Endothelial cell of umbilical vein (primary cell): ENCODE results near the gene CYP2D6. TPM values are rescaled to one million over a fixed set of nuclear protein-coding genes. Genes with fewer than 3 reads are reported as not detected.

ENCODE experiments used
- BruUV-seq: library from RNA; stranded (reverse); fragments of 400-500 nt; replicated peaks from 2 replicates; lab custom pipeline; 2021; lab: Mats Ljungman, UMichigan
- CTCF ChIA-PET: fragments of 300-600, 350-600 bp; sonication (Branson Sonifier 250); formaldehyde crosslinking; loops from one replicate; lab custom pipeline; 2021; ENCODE audit warnings: antibody characterized with exemption, inconsistent platforms; lab: Charles Lee
- POLR2A ChIA-PET: fragments of 300-600, 350-600 bp; sonication (Branson Sonifier 250); formaldehyde crosslinking; loops from one replicate; lab custom pipeline; 2021; ENCODE audit warnings: antibody characterized with exemption, inconsistent platforms; lab: Charles Lee
- DNase-seq: peaks from one replicate; pipeline ENCODE4 v3.0.0-alpha.2; 2011; ENCODE audit warnings: low read depth, low spot score
- FAIRE-seq: peaks from 2 replicates; lab custom pipeline; 2011; peaks lifted over from hg19 to GRCh38; lab: Jason Lieb, UNC
- H2AFZ ChIP-seq: 2 replicates; pipeline ENCODE4 v1.6.0; 2012; ENCODE audit warnings: low read depth, low read length, control low read depth, inconsistent platforms
- H3K27ac ChIP-seq: 2 replicates; pipeline ENCODE4 v1.5.1; 2011; ENCODE audit warnings: low read depth, mild to moderate bottlenecking, control low read depth, low read length, moderate library complexity; ENCODE audit not compliant: insufficient read depth
- H3K27me3 ChIP-seq, 2 experiments: 2 replicates each; pipeline versions ENCODE4 v1.6.0 to v1.6.1; 2011; ENCODE audit warnings: low read length in 2 of 2, mixed read lengths in 1 of 2; ENCODE audit not compliant: control insufficient read depth in 2 of 2, insufficient read depth in 2 of 2
- H3K36me3 ChIP-seq, 2 experiments: 2 replicates in 1 of 2; 3 replicates in 1 of 2; pipeline ENCODE4 v1.5.1; 2011; ENCODE audit warnings: low read length in 2 of 2, mild to moderate bottlenecking in 1 of 2, moderate library complexity in 1 of 2; ENCODE audit not compliant: control insufficient read depth in 2 of 2, insufficient read depth in 2 of 2; ENCODE audit errors: extremely low read depth in 1 of 2
- H3K4me1 ChIP-seq: 3 replicates; pipeline ENCODE4 v1.5.1; 2011; ENCODE audit warnings: mild to moderate bottlenecking, low read length; ENCODE audit not compliant: control insufficient read depth, insufficient read depth; ENCODE audit errors: extremely low read depth
- H3K4me2 ChIP-seq: 2 replicates; pipeline ENCODE4 v1.6.1; 2011; ENCODE audit warnings: low read length, control low read depth, mixed read lengths; ENCODE audit not compliant: insufficient read depth
- H3K4me3 ChIP-seq, 3 experiments: fragments of 200-600 bp in 1 of 3; sonication (generic), shearing (Covaris generic) in 1 of 3; replicated peaks in 1 of 3; 2 replicates each; pipeline ENCODE4 v1.5.1; 2011 to 2016; ENCODE audit warnings: control low read depth in 3 of 3, low read length in 3 of 3, mild to moderate bottlenecking in 2 of 3, inconsistent platforms in 1 of 3, low read depth in 1 of 3, moderate library complexity in 1 of 3; ENCODE audit not compliant: insufficient read depth in 1 of 3
- H3K79me2 ChIP-seq: 2 replicates; pipeline ENCODE4 v1.6.0; 2012; ENCODE audit warnings: low read length, inconsistent platforms; ENCODE audit not compliant: control insufficient read depth, insufficient read depth
- H3K9ac ChIP-seq: replicated peaks from 2 replicates; pipeline ENCODE3; 2011; ENCODE audit warnings: low read length, control low read depth; ENCODE audit not compliant: insufficient read depth; ENCODE audit errors: extremely low read depth
- H3K9me1 ChIP-seq: replicated peaks from 3 replicates; pipeline ENCODE4 v1.6.0; 2011; ENCODE audit warnings: mild to moderate bottlenecking, low read length; ENCODE audit not compliant: control insufficient read depth, insufficient read depth; ENCODE audit errors: extremely low read depth
- H3K9me3 ChIP-seq: replicated peaks from 2 replicates; pipeline ENCODE4 v1.5.1; 2012; ENCODE audit warnings: low read length, inconsistent platforms; ENCODE audit not compliant: control insufficient read depth, insufficient read depth
- H4K20me1 ChIP-seq: replicated peaks from 2 replicates; pipeline ENCODE3; 2011; ENCODE audit warnings: mild to moderate bottlenecking, low read length; ENCODE audit not compliant: control insufficient read depth, insufficient read depth; ENCODE audit errors: extremely low read depth
- EZH2 ChIP-seq: IDR thresholded peaks from 2 replicates; pipeline ENCODE4 v1.6.1; 2012; ENCODE audit warnings: borderline replicate concordance, low read depth, mild to moderate bottlenecking, moderate library complexity, low read length, inconsistent platforms; ENCODE audit not compliant: severe bottlenecking
- FOS ChIP-seq: IDR thresholded peaks from 2 replicates; pipeline ENCODE4 v1.6.1; 2011; ENCODE audit warnings: mild to moderate bottlenecking, low read length, moderate library complexity, borderline replicate concordance; ENCODE audit not compliant: insufficient read depth
- GATA2 ChIP-seq: IDR thresholded peaks from 2 replicates; pipeline ENCODE4 v1.7.0; 2011; ENCODE audit warnings: low read depth, mild to moderate bottlenecking, moderate library complexity, mixed read lengths, low read length; ENCODE audit not compliant: insufficient read length, insufficient read depth
- JUN ChIP-seq: IDR thresholded peaks from 2 replicates; pipeline ENCODE4 v1.6.1; 2011; ENCODE audit warnings: borderline replicate concordance, low read depth; ENCODE audit not compliant: insufficient read length, insufficient read depth
- MYC ChIP-seq: IDR thresholded peaks from one replicate; pipeline ENCODE4 v1.6.1; 2011; ENCODE audit warnings: mild to moderate bottlenecking, low read depth, low read length
- POLR2A ChIP-seq: IDR thresholded peaks from 2 replicates; pipeline ENCODE4 v1.6.1; 2012; ENCODE audit warnings: low read depth, mild to moderate bottlenecking, control low read depth, low read length
- POLR2AphosphoS5 ChIP-seq: IDR thresholded peaks from 2 replicates; pipeline ENCODE4 v1.6.1; 2012; ENCODE audit warnings: low read depth, mild to moderate bottlenecking, control low read depth, low read length, moderate library complexity; ENCODE audit not compliant: insufficient read depth
- dilution Hi-C: fragments of 300-500 bp; cut with MboI; formaldehyde crosslinking; loops from one replicate; pipeline ENCODE4 v1.15.0; 2019; ENCODE audit warnings: low sequenced_read_pairs; ENCODE audit not compliant: extremely low pct_ligation_motif_present
- intact Hi-C: fragments of 100-400 bp; cut with micrococcal nuclease; formaldehyde crosslinking; loops from one replicate; pipeline ENCODE4 v1.10.0; 2022
- polyA plus RNA-seq, 4 experiments: library from polyadenylated mRNA; depleted of rRNA in 3 of 4; stranded (reverse) in 3 of 4; unstranded in 1 of 4; fragments of >200 nt; gene quantifications; 2 replicates each; pipeline versions ENCODE4 v1.2.1 to v1.2.3, GENCODE V29; 2011 to 2012; ENCODE audit warnings: missing spikeins in 1 of 4
- total RNA-seq: library from RNA; stranded (reverse); gene quantifications from 2 replicates; pipeline ENCODE4 v1.2.3, GENCODE V29; 2021
- TF ChIP-seq, protein P1 (sequence below), 2 donors: IDR thresholded peaks; 1 replicate in 1 of 2; 2 replicates in 1 of 2; pipeline ENCODE4 v1.5.1; 2011; ENCODE audit warnings: low read length in 2 of 2, mild to moderate bottlenecking in 2 of 2, moderate library complexity in 2 of 2, control low read depth in 1 of 2, inconsistent platforms in 1 of 2, low read depth in 1 of 2; ENCODE audit not compliant: insufficient read depth in 1 of 2; ENCODE audit errors: extremely low read depth in 1 of 2
- TF ChIP-seq, protein P2 (sequence below): IDR thresholded peaks from 2 replicates; pipeline ENCODE4 v1.6.1; 2011; ENCODE audit not compliant: insufficient read depth, insufficient read length

The CYP2D6 gene
- total and polyA plus RNA-seq, 2 donors (not counting 3 experiments of a cell fraction or from before 2014, with no cell fraction given), result 0.25 to 0.91 TPM

DNA sequence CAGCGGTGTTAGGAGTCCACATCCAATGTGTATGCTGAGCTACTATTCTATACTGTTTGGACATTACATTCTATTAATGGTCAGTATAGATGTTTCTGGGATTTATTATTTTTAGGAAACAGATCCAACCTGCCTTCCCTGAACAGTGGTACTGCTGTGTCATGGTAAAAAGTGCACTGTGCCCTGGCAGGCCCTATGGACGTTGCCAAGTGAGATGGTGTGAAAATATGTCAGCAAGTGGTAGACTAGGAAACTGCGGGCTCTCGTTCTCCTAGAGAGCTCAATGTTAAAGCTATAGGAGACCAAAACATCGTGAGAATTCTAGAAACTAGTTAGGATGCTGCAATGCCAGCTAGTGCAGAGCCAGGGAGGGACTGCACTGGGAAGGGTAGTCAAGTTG is 26.0 kb upstream of the CYP2D6 start:
- no peaks in the 10 kb centered on the region for H3K4me1 ChIP-seq
- no peaks in the 10 kb centered on the region for H3K9me1 ChIP-seq
- H2AFZ ChIP-seq, result no peak overlapping the region
- no peak overlapping the region for H3K4me3 ChIP-seq
- BruUV-seq, result no TSS peak
- FAIRE-seq (no peak), DNase-seq (no peak)
- no peaks in the 10 kb centered on the region for H3K36me3 ChIP-seq
- no peak overlapping the region for H3K27ac ChIP-seq
- no peak overlapping the region for H3K9ac ChIP-seq
- TF ChIP-seq, protein P1, sequence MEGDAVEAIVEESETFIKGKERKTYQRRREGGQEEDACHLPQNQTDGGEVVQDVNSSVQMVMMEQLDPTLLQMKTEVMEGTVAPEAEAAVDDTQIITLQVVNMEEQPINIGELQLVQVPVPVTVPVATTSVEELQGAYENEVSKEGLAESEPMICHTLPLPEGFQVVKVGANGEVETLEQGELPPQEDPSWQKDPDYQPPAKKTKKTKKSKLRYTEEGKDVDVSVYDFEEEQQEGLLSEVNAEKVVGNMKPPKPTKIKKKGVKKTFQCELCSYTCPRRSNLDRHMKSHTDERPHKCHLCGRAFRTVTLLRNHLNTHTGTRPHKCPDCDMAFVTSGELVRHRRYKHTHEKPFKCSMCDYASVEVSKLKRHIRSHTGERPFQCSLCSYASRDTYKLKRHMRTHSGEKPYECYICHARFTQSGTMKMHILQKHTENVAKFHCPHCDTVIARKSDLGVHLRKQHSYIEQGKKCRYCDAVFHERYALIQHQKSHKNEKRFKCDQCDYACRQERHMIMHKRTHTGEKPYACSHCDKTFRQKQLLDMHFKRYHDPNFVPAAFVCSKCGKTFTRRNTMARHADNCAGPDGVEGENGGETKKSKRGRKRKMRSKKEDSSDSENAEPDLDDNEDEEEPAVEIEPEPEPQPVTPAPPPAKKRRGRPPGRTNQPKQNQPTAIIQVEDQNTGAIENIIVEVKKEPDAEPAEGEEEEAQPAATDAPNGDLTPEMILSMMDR (IDR thresholded peaks at IDR 0.05; ENCODE audit: extremely low read depth in 1 of 2, insufficient read depth in 1 of 2, low read depth in 1 of 2, low read length in 2 of 2), result no peak
- no peak for TF ChIP-seq EZH2
- TF ChIP-seq POLR2A, result no peak
- TF ChIP-seq, protein P2, sequence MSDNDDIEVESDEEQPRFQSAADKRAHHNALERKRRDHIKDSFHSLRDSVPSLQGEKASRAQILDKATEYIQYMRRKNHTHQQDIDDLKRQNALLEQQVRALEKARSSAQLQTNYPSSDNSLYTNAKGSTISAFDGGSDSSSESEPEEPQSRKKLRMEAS, result no peak
- no peak for TF ChIP-seq FOS
- no peak for TF ChIP-seq POLR2AphosphoS5
- TF ChIP-seq GATA2, result no peak
- no peak for TF ChIP-seq JUN
- TF ChIP-seq MYC, result no peak
- no peaks in the 10 kb centered on the region for H3K27me3 ChIP-seq
- intact Hi-C loops, result loop anchor here (10.0 kb wide), 1 partner anchor 1872 kb away; no protein-coding TSS in a partner anchor
- H3K4me2 ChIP-seq, result no peak overlapping the region
- no peaks in the 10 kb centered on the region for H4K20me1 ChIP-seq
- no peaks in the 10 kb centered on the region for H3K79me2 ChIP-seq
- no peaks in the 10 kb centered on the region for H3K9me3 ChIP-seq
- dilution Hi-C loops, result no loop called here
- POLR2A ChIA-PET, result no interaction called here
- CTCF ChIA-PET, result interaction anchor here (3.0 kb wide), 1 partner anchor 288 kb away, joined by 15 read pairs; no protein-coding TSS in a partner anchor
